ENCODE data around the gene GRB10.
"Not testable (repeated sequence)": the region's sequence is repeated elsewhere in the genome, so short reads cannot be mapped to it uniquely, and the experiment has no call there.

The GRB10 gene

GRCh38 chr7:50739744-50740435 lies 42.8 kb downstream of the GRB10 start:
- DNase-seq: no peak

- no peak for DNase-seq
Measured at GRCh38 chr7:50738932-50739331, 43.8 kb downstream of the GRB10 start.

GRCh38 chr7:50735836-50736235 lies 46.9 kb downstream of the GRB10 start:
- DNase-seq: not testable (repeated sequence)

- no peak for DNase-seq
Measured at GRCh38 chr7:50735333-50735732, 47.4 kb downstream of the GRB10 start.

- DNase-seq: no peak
Measured at GRCh38 chr7:50734246-50734645, 48.5 kb downstream of the GRB10 start.

GRCh38 chr7:50733552-50733951 lies 49.1 kb downstream of the GRB10 start:
- DNase-seq: no peak

GRCh38 chr7:50731703-50732582 lies 50.8 kb downstream of the GRB10 start:
- DNase-seq: no peak

GRCh38 chr7:50730446-50731400 lies 52.0 kb downstream of the GRB10 start:
- no peak for DNase-seq

GRCh38 chr7:50729962-50730361 lies 52.7 kb downstream of the GRB10 start:
- no peak for DNase-seq

GRCh38 chr7:50728184-50728583 lies 54.5 kb downstream of the GRB10 start:
- DNase-seq: no peak

- DNase-seq: no peak
Measured at GRCh38 chr7:50727711-50728110, 55.0 kb downstream of the GRB10 start.

GRCh38 chr7:50727072-50727471 lies 55.6 kb downstream of the GRB10 start:
- DNase-seq: no peak

- DNase-seq: no peak
Measured at GRCh38 chr7:50725774-50726173, 56.9 kb downstream of the GRB10 start.

GRCh38 chr7:50724526-50725520 lies 57.9 kb downstream of the GRB10 start:
- DNase-seq: no peak

GRCh38 chr7:50723888-50724287 lies 58.8 kb downstream of the GRB10 start:
- no peak for DNase-seq

GRCh38 chr7:50723173-50723572 lies 59.5 kb downstream of the GRB10 start:
- no peak for DNase-seq

GRCh38 chr7:50721661-50722259 lies 60.9 kb downstream of the GRB10 start:
- no peak for DNase-seq

GRCh38 chr7:50721160-50721559 lies 61.5 kb downstream of the GRB10 start:
- DNase-seq: no peak

- no peak for DNase-seq
Measured at GRCh38 chr7:50720295-50720694, 62.4 kb downstream of the GRB10 start.

- DNase-seq: no peak
Measured at GRCh38 chr7:50718876-50719275, 63.8 kb downstream of the GRB10 start.

- no peak for DNase-seq
Measured at GRCh38 chr7:50718311-50718710, 64.4 kb downstream of the GRB10 start.
